OCI-LY7 (cell line): ENCODE data around the gene SSBP4.

Source experiments
- EZH2phosphoT487 ChIP-seq: fragments of 200-600 bp; sonication (generic); IDR thresholded peaks from 2 replicates; pipeline ENCODE4 v1.6.1; 2018; ENCODE audit warnings: low read depth, borderline replicate concordance, mild to moderate bottlenecking, mixed run types, antibody characterized with exemption, low read length, moderate library complexity, mixed read lengths
- TF ChIP-seq, protein P1 (sequence below): fragments of 200-600 bp; sonication (generic); conservative IDR thresholded peaks from 2 replicates; pipeline ENCODE4 v1.5.1; 2014; ENCODE audit warnings: mild to moderate bottlenecking, antibody characterized with exemption, low read length, moderate library complexity, mixed read lengths

DNA sequence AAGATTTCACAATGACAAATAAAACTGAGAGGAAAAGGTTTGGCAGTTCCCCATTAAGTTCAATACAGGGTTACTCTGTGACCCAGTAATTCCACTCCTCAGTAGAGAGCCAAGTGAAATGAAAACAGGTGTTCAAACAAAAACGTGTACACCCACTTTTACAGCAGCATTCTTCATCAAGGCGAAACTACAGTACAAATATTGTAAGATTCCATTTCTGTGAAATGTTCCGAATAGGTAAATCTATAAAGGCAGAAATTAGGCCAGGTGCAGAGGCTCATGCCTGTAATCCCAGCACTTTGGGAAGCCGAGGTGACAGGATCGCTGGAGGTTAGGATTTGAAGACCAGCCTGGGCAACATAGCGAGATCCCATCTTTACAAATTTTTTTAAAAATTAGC is 42.2 kb upstream of the SSBP4 start:
- TF ChIP-seq, protein P1, sequence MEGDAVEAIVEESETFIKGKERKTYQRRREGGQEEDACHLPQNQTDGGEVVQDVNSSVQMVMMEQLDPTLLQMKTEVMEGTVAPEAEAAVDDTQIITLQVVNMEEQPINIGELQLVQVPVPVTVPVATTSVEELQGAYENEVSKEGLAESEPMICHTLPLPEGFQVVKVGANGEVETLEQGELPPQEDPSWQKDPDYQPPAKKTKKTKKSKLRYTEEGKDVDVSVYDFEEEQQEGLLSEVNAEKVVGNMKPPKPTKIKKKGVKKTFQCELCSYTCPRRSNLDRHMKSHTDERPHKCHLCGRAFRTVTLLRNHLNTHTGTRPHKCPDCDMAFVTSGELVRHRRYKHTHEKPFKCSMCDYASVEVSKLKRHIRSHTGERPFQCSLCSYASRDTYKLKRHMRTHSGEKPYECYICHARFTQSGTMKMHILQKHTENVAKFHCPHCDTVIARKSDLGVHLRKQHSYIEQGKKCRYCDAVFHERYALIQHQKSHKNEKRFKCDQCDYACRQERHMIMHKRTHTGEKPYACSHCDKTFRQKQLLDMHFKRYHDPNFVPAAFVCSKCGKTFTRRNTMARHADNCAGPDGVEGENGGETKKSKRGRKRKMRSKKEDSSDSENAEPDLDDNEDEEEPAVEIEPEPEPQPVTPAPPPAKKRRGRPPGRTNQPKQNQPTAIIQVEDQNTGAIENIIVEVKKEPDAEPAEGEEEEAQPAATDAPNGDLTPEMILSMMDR = no peak
- TF ChIP-seq EZH2phosphoT487 = no peak
